ENCODE data around the gene YAF2.

Gene YAF2

DNA sequence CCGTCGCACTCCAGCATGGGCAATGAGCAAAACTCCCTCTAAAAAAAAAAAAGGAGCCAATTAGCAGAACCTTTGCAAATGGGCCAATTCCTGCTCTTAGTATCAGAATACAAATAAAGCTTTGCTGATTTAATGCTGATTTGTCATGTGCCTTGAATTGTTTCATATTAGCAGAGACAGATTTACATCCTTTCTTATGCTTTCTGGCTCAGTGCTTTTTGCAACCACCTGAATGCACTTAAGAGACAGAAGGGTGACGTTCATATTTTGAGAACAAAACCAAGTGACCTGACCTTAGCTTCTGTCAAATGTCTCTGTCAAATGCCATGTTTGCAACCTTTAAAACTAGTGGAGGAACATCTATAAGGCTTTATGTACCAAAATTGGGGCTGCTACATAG, 43.8 kb upstream of the YAF2 start:
- no peak for TF ChIP-seq POLR2AphosphoS5 (IDR thresholded peaks at IDR 0.05; ENCODE audit: low read depth)
- TF ChIP-seq SPI1 (IDR thresholded peaks at IDR 0.05; ENCODE audit: borderline replicate concordance, low read depth) = no peak
- TF ChIP-seq, protein P1, sequence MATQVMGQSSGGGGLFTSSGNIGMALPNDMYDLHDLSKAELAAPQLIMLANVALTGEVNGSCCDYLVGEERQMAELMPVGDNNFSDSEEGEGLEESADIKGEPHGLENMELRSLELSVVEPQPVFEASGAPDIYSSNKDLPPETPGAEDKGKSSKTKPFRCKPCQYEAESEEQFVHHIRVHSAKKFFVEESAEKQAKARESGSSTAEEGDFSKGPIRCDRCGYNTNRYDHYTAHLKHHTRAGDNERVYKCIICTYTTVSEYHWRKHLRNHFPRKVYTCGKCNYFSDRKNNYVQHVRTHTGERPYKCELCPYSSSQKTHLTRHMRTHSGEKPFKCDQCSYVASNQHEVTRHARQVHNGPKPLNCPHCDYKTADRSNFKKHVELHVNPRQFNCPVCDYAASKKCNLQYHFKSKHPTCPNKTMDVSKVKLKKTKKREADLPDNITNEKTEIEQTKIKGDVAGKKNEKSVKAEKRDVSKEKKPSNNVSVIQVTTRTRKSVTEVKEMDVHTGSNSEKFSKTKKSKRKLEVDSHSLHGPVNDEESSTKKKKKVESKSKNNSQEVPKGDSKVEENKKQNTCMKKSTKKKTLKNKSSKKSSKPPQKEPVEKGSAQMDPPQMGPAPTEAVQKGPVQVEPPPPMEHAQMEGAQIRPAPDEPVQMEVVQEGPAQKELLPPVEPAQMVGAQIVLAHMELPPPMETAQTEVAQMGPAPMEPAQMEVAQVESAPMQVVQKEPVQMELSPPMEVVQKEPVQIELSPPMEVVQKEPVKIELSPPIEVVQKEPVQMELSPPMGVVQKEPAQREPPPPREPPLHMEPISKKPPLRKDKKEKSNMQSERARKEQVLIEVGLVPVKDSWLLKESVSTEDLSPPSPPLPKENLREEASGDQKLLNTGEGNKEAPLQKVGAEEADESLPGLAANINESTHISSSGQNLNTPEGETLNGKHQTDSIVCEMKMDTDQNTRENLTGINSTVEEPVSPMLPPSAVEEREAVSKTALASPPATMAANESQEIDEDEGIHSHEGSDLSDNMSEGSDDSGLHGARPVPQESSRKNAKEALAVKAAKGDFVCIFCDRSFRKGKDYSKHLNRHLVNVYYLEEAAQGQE (IDR thresholded peaks at IDR 0.05; ENCODE audit: insufficient replicate concordance, low read depth) = no peak
- TF ChIP-seq, protein P2, sequence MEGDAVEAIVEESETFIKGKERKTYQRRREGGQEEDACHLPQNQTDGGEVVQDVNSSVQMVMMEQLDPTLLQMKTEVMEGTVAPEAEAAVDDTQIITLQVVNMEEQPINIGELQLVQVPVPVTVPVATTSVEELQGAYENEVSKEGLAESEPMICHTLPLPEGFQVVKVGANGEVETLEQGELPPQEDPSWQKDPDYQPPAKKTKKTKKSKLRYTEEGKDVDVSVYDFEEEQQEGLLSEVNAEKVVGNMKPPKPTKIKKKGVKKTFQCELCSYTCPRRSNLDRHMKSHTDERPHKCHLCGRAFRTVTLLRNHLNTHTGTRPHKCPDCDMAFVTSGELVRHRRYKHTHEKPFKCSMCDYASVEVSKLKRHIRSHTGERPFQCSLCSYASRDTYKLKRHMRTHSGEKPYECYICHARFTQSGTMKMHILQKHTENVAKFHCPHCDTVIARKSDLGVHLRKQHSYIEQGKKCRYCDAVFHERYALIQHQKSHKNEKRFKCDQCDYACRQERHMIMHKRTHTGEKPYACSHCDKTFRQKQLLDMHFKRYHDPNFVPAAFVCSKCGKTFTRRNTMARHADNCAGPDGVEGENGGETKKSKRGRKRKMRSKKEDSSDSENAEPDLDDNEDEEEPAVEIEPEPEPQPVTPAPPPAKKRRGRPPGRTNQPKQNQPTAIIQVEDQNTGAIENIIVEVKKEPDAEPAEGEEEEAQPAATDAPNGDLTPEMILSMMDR (IDR thresholded peaks at IDR 0.05; ENCODE audit: insufficient read depth, low read length) = no peak
- no peak for TF ChIP-seq GABPA (IDR thresholded peaks at IDR 0.05; ENCODE audit: low read depth)
- Histone ChIP-seq H3K27me3 (ENCODE audit: insufficient read depth, poor library complexity, severe bottlenecking) (no peaks in the 10 kb centered on the region), H3K4me3 (replicated peaks; ENCODE audit: insufficient read depth, low read length) (no peak overlapping the region), H3K27ac (replicated peaks) (no peak overlapping the region)
- DNase-seq (ENCODE audit: low read depth in 1 of 2, low spot score in 1 of 2) = no peak

DNA sequence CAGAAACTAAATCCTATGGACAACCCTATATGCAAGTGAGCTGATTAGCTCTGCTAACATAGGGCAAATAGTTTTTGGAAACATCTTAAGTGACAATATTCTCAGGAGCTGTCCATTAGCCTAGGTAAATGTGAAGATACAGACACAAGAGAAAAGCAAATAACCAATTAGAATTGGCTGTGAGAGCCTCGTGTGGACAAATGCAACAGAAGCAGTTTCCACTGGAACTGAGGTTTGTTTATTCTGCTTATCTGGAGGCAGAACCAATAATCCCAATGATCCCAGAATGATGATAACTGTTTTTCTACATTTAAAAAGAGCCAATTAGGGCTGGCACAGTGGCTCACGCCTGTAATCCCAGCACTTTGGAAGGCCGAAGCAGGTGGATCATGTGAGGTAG, 43.2 kb upstream of the YAF2 start:
- DNase-seq (ENCODE audit: low read depth in 1 of 2, low spot score in 1 of 2) = no peak
- no peaks in the 10 kb centered on the region for H3K27me3 ChIP-seq (ENCODE audit: insufficient read depth, poor library complexity, severe bottlenecking)
- no peak overlapping the region for H3K4me3 ChIP-seq (replicated peaks; ENCODE audit: insufficient read depth, low read length)
- TF ChIP-seq, protein P1 (IDR thresholded peaks at IDR 0.05; ENCODE audit: insufficient replicate concordance, low read depth) = no peak
- no peak for TF ChIP-seq GABPA (IDR thresholded peaks at IDR 0.05; ENCODE audit: low read depth)
- H3K27ac ChIP-seq (replicated peaks) = no peak overlapping the region

DNA sequence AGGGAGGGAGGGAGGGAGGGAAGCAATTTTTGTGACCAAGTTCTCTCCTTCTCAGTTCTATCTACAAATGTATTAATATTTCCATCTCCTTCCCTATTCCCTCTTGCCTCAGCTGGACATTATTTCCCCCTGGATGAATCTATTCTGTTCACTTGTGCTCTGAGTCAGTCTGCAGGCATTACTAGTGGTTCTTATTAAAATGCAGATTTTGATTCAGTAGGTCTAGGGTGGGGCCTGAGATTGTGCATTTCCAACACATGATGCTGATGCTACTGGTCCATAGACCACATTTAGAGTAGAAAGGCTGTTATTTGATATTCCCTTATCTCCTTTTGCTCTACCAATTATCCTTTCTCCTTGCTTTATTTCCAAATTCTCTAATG, 40.1 kb upstream of the YAF2 start:
- no peak overlapping the region for H3K27ac ChIP-seq (replicated peaks)
- no peaks in the 10 kb centered on the region for H3K27me3 ChIP-seq (ENCODE audit: insufficient read depth, poor library complexity, severe bottlenecking)
- no peak overlapping the region for H3K4me3 ChIP-seq (replicated peaks; ENCODE audit: insufficient read depth, low read length)
- DNase-seq (ENCODE audit: low read depth in 1 of 2, low spot score in 1 of 2) = no peak
- TF ChIP-seq POLR2AphosphoS5 (IDR thresholded peaks at IDR 0.05; ENCODE audit: low read depth) (no peak), SPI1 (IDR thresholded peaks at IDR 0.05; ENCODE audit: borderline replicate concordance, low read depth) (no peak), GABPA (IDR thresholded peaks at IDR 0.05; ENCODE audit: low read depth) (no peak)
- TF ChIP-seq, protein P1 (IDR thresholded peaks at IDR 0.05; ENCODE audit: insufficient replicate concordance, low read depth) = no peak
- TF ChIP-seq, protein P2 (IDR thresholded peaks at IDR 0.05; ENCODE audit: insufficient read depth, low read length) = no peak

All from HL-60 (cell line).